ENCODE data around the gene BTRC.

GRCh38 chr10:101485681-101486554 lies 132.0 kb downstream of the BTRC start:
- TF ChIP-seq, protein P1, sequence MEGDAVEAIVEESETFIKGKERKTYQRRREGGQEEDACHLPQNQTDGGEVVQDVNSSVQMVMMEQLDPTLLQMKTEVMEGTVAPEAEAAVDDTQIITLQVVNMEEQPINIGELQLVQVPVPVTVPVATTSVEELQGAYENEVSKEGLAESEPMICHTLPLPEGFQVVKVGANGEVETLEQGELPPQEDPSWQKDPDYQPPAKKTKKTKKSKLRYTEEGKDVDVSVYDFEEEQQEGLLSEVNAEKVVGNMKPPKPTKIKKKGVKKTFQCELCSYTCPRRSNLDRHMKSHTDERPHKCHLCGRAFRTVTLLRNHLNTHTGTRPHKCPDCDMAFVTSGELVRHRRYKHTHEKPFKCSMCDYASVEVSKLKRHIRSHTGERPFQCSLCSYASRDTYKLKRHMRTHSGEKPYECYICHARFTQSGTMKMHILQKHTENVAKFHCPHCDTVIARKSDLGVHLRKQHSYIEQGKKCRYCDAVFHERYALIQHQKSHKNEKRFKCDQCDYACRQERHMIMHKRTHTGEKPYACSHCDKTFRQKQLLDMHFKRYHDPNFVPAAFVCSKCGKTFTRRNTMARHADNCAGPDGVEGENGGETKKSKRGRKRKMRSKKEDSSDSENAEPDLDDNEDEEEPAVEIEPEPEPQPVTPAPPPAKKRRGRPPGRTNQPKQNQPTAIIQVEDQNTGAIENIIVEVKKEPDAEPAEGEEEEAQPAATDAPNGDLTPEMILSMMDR (IDR thresholded peaks at IDR 0.05): no peak
- TF ChIP-seq POLR2A (IDR thresholded peaks at IDR 0.05): no peak

All from Peyer's patch (tissue), 4 donors.